Endothelial cell of umbilical vein (primary cell): Measurements from ENCODE around the gene BCL2.

Experiments used
- EZH2 ChIP-seq: IDR thresholded peaks from 2 replicates; pipeline ENCODE4 v1.6.1; 2012; ENCODE audit warnings: borderline replicate concordance, low read depth, mild to moderate bottlenecking, moderate library complexity, low read length, inconsistent platforms; ENCODE audit not compliant: severe bottlenecking
- MYC ChIP-seq: IDR thresholded peaks from one replicate; pipeline ENCODE4 v1.6.1; 2011; ENCODE audit warnings: mild to moderate bottlenecking, low read depth, low read length
- POLR2A ChIP-seq: IDR thresholded peaks from 2 replicates; pipeline ENCODE4 v1.6.1; 2012; ENCODE audit warnings: low read depth, mild to moderate bottlenecking, control low read depth, low read length
- POLR2AphosphoS5 ChIP-seq: IDR thresholded peaks from 2 replicates; pipeline ENCODE4 v1.6.1; 2012; ENCODE audit warnings: low read depth, mild to moderate bottlenecking, control low read depth, low read length, moderate library complexity; ENCODE audit not compliant: insufficient read depth
- TF ChIP-seq, protein P1 (sequence below), 2 donors: IDR thresholded peaks; 1 replicate in 1 of 2; 2 replicates in 1 of 2; pipeline ENCODE4 v1.5.1; 2011; ENCODE audit warnings: low read length in 2 of 2, mild to moderate bottlenecking in 2 of 2, moderate library complexity in 2 of 2, control low read depth in 1 of 2, inconsistent platforms in 1 of 2, low read depth in 1 of 2; ENCODE audit not compliant: insufficient read depth in 1 of 2; ENCODE audit errors: extremely low read depth in 1 of 2
- TF ChIP-seq, protein P2 (sequence below): IDR thresholded peaks from 2 replicates; pipeline ENCODE4 v1.6.1; 2011; ENCODE audit not compliant: insufficient read depth, insufficient read length

DNA sequence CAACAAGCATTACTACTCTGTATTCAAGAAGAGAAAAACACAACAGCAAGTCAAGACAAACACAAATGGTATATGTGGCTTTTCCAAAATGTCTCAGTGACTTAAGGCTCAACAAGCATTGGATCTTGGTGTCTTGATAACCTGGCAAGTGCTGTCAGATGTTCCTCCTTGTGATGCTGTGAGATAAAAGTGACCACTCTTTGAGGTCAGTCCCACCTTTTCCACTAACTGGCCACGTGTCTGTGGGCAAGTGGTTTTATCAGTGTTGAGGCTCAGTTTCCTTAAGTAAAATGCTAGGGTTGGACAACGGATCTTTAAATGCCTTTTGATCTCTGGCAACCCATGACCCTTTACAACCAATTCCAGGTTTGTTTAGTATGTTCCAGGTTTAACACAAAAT lies 98.7 kb downstream of the BCL2 start:
- TF ChIP-seq, protein P1, sequence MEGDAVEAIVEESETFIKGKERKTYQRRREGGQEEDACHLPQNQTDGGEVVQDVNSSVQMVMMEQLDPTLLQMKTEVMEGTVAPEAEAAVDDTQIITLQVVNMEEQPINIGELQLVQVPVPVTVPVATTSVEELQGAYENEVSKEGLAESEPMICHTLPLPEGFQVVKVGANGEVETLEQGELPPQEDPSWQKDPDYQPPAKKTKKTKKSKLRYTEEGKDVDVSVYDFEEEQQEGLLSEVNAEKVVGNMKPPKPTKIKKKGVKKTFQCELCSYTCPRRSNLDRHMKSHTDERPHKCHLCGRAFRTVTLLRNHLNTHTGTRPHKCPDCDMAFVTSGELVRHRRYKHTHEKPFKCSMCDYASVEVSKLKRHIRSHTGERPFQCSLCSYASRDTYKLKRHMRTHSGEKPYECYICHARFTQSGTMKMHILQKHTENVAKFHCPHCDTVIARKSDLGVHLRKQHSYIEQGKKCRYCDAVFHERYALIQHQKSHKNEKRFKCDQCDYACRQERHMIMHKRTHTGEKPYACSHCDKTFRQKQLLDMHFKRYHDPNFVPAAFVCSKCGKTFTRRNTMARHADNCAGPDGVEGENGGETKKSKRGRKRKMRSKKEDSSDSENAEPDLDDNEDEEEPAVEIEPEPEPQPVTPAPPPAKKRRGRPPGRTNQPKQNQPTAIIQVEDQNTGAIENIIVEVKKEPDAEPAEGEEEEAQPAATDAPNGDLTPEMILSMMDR (IDR thresholded peaks at IDR 0.05; ENCODE audit: extremely low read depth in 1 of 2, insufficient read depth in 1 of 2, low read depth in 1 of 2, low read length in 2 of 2): no peak
- no peak for TF ChIP-seq POLR2A
- no peak for TF ChIP-seq MYC
- no peak for TF ChIP-seq POLR2AphosphoS5
- TF ChIP-seq, protein P2, sequence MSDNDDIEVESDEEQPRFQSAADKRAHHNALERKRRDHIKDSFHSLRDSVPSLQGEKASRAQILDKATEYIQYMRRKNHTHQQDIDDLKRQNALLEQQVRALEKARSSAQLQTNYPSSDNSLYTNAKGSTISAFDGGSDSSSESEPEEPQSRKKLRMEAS: no peak
- TF ChIP-seq EZH2: no peak
